GM23338 (cell line): ENCODE data around the gene STAT6. TPM values are rescaled to one million over a fixed set of nuclear protein-coding genes. Genes with fewer than 3 reads are reported as not detected.

Source experiments
- ATAC-seq: fragments of 200-7000 bp; cut with Tn5 transposase; 3 replicates; pipeline ENCODE4 v1.9.1; 2020
- DNase-seq: peaks from one replicate; pipeline ENCODE4 v3.0.0-alpha.2; 2015; ENCODE audit warnings: low spot score
- H2AFZ ChIP-seq: fragments of 200-600 bp; sonication (generic); 2 replicates; pipeline ENCODE4 v1.8.0; 2016; ENCODE audit warnings: antibody characterized with exemption, mild to moderate bottlenecking, moderate library complexity
- H3F3A ChIP-seq: fragments of 200-600 bp; sonication (generic); replicated peaks from 2 replicates; pipeline ENCODE4 v1.8.0; 2017; ENCODE audit warnings: antibody characterized with exemption, mixed run types, low read depth
- H3K27ac ChIP-seq: fragments of 200-600 bp; sonication (generic); 2 replicates; pipeline ENCODE4 v1.6.1; 2016; ENCODE audit warnings: low read depth
- H3K27me3 ChIP-seq: fragments of 200-600 bp; sonication (generic); 2 replicates; pipeline ENCODE4 v1.8.0; 2016; ENCODE audit warnings: mild to moderate bottlenecking, mixed run types, moderate library complexity; ENCODE audit not compliant: insufficient read depth
- H3K36me3 ChIP-seq: fragments of 200-600 bp; sonication (generic); 2 replicates; pipeline ENCODE4 v1.8.0; 2016; ENCODE audit warnings: mild to moderate bottlenecking; ENCODE audit not compliant: insufficient read depth
- H3K4me1 ChIP-seq: fragments of 200-600 bp; sonication (generic); 2 replicates; pipeline ENCODE4 v1.8.0; 2016; ENCODE audit warnings: mild to moderate bottlenecking, moderate library complexity; ENCODE audit not compliant: insufficient read depth
- H3K4me2 ChIP-seq: fragments of 200-600 bp; sonication (generic); 2 replicates; pipeline ENCODE4 v1.7.1; 2017; ENCODE audit warnings: mixed run types
- H3K4me3 ChIP-seq: fragments of 200-600 bp; sonication (generic); 2 replicates; pipeline ENCODE4 v1.6.1; 2016; ENCODE audit warnings: mixed run types
- H3K79me2 ChIP-seq: fragments of 200-600 bp; sonication (generic); replicated peaks from 2 replicates; pipeline ENCODE4 v1.8.0; 2017; ENCODE audit warnings: mild to moderate bottlenecking; ENCODE audit not compliant: insufficient read depth
- H3K9me2 ChIP-seq: fragments of 200-600 bp; sonication (generic); 2 replicates; pipeline ENCODE4 v1.8.0; 2017; ENCODE audit not compliant: insufficient read depth
- H4K20me1 ChIP-seq: fragments of 200-600 bp; sonication (generic); replicated peaks from 2 replicates; pipeline ENCODE4 v1.8.0; 2017; ENCODE audit warnings: mild to moderate bottlenecking; ENCODE audit not compliant: insufficient read depth
- H3K27ac Mint-ChIP-seq: 2 replicates; pipeline ENCODE4 v1.8.0; 2020; ENCODE audit warnings: inconsistent platforms, mild to moderate bottlenecking, moderate library complexity, mixed read lengths
- H3K27me3 Mint-ChIP-seq: 3 replicates; pipeline ENCODE4 v1.8.0; 2022; ENCODE audit warnings: low read depth, mild to moderate bottlenecking, moderate library complexity, mixed read lengths, inconsistent platforms; ENCODE audit not compliant: insufficient read depth, poor library complexity
- H3K36me3 Mint-ChIP-seq: 3 replicates; pipeline ENCODE4 v1.8.0; 2021; ENCODE audit warnings: low read depth, mild to moderate bottlenecking, inconsistent platforms, moderate library complexity, mixed read lengths
- H3K4me1 Mint-ChIP-seq: 3 replicates; pipeline ENCODE4 v1.8.0; 2020; ENCODE audit warnings: mild to moderate bottlenecking, inconsistent platforms, mixed read lengths
- H3K4me3 Mint-ChIP-seq: 3 replicates; pipeline ENCODE4 v1.8.0; 2021; ENCODE audit warnings: moderate library complexity, mild to moderate bottlenecking, inconsistent platforms, mixed read lengths
- H3K9me3 Mint-ChIP-seq: 3 replicates; pipeline ENCODE4 v1.8.0; 2020; ENCODE audit warnings: moderate library complexity, mild to moderate bottlenecking, inconsistent platforms, mixed read lengths
- CREB1 ChIP-seq: fragments of 250-450 bp; sonication (Bioruptor Pico); IDR thresholded peaks from 2 replicates; pipeline ENCODE4 v1.5.0; 2020; ENCODE audit warnings: low read depth, mild to moderate bottlenecking, moderate library complexity
- EZH2 ChIP-seq: fragments of 200-600 bp; sonication (generic); IDR thresholded peaks from one replicate; pipeline ENCODE4 v1.8.0; 2017; ENCODE audit warnings: antibody characterized with exemption, mild to moderate bottlenecking, low read depth; ENCODE audit not compliant: unreplicated experiment
- JUNB ChIP-seq: IDR thresholded peaks from one replicate; pipeline ENCODE4 v1.6.1; 2016; ENCODE audit warnings: antibody characterized with exemption; ENCODE audit not compliant: unreplicated experiment
- POLR2AphosphoS5 ChIP-seq: IDR thresholded peaks from 2 replicates; pipeline ENCODE4 v1.6.1; 2016; ENCODE audit warnings: antibody characterized with exemption, low read depth
- STAT1 ChIP-seq: IDR thresholded peaks from one replicate; pipeline ENCODE4 v1.6.1; 2016; ENCODE audit warnings: antibody characterized with exemption; ENCODE audit not compliant: unreplicated experiment
- ZNF114 ChIP-seq: fragments of 250-450 bp; sonication (Bioruptor Pico); IDR thresholded peaks from 2 replicates; pipeline ENCODE4 v1.5.0; 2020; ENCODE audit warnings: mild to moderate bottlenecking, moderate library complexity
- polyA plus RNA-seq: library from polyadenylated mRNA; unstranded; fragments of >200 nt; fragmentation: Nextera tagmentation; extraction: Ambion mirVana; gene quantifications from 2 replicates; pipeline ENCODE4 v1.2.1, GENCODE V29; 2016
- total RNA-seq: library from RNA; depleted of rRNA; stranded (reverse); fragments of >200 nt; shearing (Covaris generic); gene quantifications from 2 replicates; pipeline ENCODE4 v1.2.3, GENCODE V29; 2014
- TF ChIP-seq, protein P1 (sequence below): IDR thresholded peaks from one replicate; pipeline ENCODE4 v1.6.1; 2018; ENCODE audit warnings: antibody characterized with exemption; ENCODE audit not compliant: unreplicated experiment
- TF ChIP-seq, protein P2 (sequence below): IDR thresholded peaks from 2 replicates; pipeline ENCODE4 v1.6.1; 2016; ENCODE audit warnings: antibody characterized with exemption
- TF ChIP-seq, protein P3 (sequence below), 2 experiments: fragments of 200-600 bp in 1 of 2; sonication (generic) in 1 of 2; conservative IDR thresholded peaks; 2 replicates each; pipeline versions ENCODE4 v1.5.1 to v1.6.1; 2016 to 2017; ENCODE audit warnings: antibody characterized with exemption in 2 of 2, low read depth in 2 of 2, mild to moderate bottlenecking in 2 of 2, moderate library complexity in 1 of 2
- TF ChIP-seq, protein P4 (sequence below): fragments of 250-450 bp; sonication (Bioruptor Pico); IDR thresholded peaks from 2 replicates; pipeline ENCODE4 v1.5.0; 2020; ENCODE audit warnings: mild to moderate bottlenecking, moderate library complexity

Gene STAT6
- total and polyA plus RNA-seq, 2 experiments from 2014 or later, result 14.3 to 28.1 TPM

DNA sequence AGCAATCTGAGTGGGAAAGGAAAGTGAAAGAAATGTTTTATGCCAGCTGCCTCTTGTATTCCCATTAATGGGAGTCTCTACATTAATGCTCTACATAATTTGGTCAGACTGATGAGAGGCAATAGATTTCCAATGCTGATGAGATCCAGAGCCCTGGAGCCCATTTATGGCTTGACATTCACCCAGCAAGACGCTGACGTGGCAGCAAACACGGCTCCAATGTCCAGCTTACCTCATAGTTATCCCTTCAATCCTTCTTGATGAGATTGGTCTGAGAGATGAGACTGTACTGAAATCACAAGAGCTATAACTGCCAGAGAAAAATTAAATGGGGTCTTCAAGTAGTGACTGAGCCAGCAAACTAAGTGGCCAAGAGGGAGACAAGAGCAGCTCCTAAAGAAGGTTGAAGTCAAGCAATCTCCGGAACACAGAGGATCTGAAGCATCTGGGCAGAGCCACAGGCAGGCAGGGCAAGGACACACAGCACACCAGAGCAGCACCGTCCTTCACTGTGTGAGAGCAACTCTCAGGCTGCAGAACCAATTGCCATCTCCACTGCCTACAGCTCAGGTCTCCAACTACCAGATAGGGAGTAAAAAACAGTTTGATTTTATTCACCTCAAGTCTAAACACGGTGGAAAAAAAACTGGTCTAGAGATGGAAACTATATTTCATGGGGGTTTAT is 54.0 kb downstream of the STAT6 start (continued):
- TF ChIP-seq STAT1 (no peak), POLR2AphosphoS5 (no peak), CREB1 (no peak), ZNF114 (CRISPR knock-in tag) (no peak), EZH2 (no peak)
- TF ChIP-seq, protein P1, sequence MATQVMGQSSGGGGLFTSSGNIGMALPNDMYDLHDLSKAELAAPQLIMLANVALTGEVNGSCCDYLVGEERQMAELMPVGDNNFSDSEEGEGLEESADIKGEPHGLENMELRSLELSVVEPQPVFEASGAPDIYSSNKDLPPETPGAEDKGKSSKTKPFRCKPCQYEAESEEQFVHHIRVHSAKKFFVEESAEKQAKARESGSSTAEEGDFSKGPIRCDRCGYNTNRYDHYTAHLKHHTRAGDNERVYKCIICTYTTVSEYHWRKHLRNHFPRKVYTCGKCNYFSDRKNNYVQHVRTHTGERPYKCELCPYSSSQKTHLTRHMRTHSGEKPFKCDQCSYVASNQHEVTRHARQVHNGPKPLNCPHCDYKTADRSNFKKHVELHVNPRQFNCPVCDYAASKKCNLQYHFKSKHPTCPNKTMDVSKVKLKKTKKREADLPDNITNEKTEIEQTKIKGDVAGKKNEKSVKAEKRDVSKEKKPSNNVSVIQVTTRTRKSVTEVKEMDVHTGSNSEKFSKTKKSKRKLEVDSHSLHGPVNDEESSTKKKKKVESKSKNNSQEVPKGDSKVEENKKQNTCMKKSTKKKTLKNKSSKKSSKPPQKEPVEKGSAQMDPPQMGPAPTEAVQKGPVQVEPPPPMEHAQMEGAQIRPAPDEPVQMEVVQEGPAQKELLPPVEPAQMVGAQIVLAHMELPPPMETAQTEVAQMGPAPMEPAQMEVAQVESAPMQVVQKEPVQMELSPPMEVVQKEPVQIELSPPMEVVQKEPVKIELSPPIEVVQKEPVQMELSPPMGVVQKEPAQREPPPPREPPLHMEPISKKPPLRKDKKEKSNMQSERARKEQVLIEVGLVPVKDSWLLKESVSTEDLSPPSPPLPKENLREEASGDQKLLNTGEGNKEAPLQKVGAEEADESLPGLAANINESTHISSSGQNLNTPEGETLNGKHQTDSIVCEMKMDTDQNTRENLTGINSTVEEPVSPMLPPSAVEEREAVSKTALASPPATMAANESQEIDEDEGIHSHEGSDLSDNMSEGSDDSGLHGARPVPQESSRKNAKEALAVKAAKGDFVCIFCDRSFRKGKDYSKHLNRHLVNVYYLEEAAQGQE, result no peak
- TF ChIP-seq, protein P2, sequence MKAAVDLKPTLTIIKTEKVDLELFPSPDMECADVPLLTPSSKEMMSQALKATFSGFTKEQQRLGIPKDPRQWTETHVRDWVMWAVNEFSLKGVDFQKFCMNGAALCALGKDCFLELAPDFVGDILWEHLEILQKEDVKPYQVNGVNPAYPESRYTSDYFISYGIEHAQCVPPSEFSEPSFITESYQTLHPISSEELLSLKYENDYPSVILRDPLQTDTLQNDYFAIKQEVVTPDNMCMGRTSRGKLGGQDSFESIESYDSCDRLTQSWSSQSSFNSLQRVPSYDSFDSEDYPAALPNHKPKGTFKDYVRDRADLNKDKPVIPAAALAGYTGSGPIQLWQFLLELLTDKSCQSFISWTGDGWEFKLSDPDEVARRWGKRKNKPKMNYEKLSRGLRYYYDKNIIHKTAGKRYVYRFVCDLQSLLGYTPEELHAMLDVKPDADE, result no peak

DNA sequence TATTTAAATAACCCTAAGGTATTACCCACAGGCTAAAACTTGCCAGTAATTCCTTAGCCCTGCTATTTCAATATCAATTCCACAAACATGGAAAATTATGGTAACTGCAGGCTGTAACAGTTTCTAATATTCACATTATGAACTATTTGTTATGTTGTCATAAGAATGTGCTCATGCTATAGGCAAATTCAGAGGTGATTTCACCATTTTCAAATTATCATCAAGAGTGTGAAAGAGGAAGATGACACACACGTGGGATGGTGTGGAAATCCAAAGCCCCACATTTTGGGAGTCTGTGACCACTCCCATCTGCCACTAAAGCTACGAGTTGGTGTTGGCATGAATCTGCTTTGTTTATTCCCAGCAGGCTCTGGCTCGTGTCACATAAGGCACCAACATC is 55.3 kb downstream of the STAT6 start:
- no peak overlapping the region for H3K4me2 ChIP-seq
- TF ChIP-seq, protein P3, sequence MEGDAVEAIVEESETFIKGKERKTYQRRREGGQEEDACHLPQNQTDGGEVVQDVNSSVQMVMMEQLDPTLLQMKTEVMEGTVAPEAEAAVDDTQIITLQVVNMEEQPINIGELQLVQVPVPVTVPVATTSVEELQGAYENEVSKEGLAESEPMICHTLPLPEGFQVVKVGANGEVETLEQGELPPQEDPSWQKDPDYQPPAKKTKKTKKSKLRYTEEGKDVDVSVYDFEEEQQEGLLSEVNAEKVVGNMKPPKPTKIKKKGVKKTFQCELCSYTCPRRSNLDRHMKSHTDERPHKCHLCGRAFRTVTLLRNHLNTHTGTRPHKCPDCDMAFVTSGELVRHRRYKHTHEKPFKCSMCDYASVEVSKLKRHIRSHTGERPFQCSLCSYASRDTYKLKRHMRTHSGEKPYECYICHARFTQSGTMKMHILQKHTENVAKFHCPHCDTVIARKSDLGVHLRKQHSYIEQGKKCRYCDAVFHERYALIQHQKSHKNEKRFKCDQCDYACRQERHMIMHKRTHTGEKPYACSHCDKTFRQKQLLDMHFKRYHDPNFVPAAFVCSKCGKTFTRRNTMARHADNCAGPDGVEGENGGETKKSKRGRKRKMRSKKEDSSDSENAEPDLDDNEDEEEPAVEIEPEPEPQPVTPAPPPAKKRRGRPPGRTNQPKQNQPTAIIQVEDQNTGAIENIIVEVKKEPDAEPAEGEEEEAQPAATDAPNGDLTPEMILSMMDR (conservative IDR thresholded peaks at IDR 0.05; ENCODE audit: low read depth in 2 of 2), result no peak
- TF ChIP-seq JUNB, result no peak
- TF ChIP-seq, protein P4, sequence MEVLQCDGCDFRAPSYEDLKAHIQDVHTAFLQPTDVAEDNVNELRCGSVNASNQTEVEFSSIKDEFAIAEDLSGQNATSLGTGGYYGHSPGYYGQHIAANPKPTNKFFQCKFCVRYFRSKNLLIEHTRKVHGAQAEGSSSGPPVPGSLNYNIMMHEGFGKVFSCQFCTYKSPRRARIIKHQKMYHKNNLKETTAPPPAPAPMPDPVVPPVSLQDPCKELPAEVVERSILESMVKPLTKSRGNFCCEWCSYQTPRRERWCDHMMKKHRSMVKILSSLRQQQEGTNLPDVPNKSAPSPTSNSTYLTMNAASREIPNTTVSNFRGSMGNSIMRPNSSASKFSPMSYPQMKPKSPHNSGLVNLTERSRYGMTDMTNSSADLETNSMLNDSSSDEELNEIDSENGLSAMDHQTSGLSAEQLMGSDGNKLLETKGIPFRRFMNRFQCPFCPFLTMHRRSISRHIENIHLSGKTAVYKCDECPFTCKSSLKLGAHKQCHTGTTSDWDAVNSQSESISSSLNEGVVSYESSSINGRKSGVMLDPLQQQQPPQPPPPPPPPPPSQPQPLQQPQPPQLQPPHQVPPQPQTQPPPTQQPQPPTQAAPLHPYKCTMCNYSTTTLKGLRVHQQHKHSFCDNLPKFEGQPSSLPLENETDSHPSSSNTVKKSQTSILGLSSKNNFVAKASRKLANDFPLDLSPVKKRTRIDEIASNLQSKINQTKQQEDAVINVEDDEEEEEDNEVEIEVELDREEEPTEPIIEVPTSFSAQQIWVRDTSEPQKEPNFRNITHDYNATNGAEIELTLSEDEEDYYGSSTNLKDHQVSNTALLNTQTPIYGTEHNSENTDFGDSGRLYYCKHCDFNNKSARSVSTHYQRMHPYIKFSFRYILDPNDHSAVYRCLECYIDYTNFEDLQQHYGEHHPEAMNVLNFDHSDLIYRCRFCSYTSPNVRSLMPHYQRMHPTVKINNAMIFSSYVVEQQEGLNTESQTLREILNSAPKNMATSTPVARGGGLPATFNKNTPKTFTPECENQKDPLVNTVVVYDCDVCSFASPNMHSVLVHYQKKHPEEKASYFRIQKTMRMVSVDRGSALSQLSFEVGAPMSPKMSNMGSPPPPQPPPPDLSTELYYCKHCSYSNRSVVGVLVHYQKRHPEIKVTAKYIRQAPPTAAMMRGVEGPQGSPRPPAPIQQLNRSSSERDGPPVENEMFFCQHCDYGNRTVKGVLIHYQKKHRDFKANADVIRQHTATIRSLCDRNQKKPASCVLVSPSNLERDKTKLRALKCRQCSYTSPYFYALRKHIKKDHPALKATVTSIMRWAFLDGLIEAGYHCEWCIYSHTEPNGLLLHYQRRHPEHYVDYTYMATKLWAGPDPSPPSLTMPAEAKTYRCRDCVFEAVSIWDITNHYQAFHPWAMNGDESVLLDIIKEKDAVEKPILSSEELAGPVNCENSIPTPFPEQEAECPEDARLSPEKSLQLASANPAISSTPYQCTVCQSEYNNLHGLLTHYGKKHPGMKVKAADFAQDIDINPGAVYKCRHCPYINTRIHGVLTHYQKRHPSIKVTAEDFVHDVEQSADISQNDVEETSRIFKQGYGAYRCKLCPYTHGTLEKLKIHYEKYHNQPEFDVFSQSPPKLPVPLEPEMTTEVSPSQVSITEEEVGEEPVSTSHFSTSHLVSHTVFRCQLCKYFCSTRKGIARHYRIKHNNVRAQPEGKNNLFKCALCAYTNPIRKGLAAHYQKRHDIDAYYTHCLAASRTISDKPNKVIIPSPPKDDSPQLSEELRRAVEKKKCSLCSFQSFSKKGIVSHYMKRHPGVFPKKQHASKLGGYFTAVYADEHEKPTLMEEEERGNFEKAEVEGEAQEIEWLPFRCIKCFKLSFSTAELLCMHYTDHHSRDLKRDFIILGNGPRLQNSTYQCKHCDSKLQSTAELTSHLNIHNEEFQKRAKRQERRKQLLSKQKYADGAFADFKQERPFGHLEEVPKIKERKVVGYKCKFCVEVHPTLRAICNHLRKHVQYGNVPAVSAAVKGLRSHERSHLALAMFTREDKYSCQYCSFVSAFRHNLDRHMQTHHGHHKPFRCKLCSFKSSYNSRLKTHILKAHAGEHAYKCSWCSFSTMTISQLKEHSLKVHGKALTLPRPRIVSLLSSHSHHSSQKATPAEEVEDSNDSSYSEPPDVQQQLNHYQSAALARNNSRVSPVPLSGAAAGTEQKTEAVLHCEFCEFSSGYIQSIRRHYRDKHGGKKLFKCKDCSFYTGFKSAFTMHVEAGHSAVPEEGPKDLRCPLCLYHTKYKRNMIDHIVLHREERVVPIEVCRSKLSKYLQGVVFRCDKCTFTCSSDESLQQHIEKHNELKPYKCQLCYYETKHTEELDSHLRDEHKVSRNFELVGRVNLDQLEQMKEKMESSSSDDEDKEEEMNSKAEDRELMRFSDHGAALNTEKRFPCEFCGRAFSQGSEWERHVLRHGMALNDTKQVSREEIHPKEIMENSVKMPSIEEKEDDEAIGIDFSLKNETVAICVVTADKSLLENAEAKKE (CRISPR knock-in tag), result no peak

More for the DNA sequence above, 55.3 kb downstream of the STAT6 start:
- peaks cover 4% of the 10 kb centered on the region; the same call in 1 of the 2 replicates for H4K20me1 ChIP-seq
- H3K27ac ChIP-seq, result no peak overlapping the region
- H3K27me3 ChIP-seq, result no peaks in the 10 kb centered on the region
- ATAC-seq (no peak), DNase-seq (no peak)
- H3K79me2 ChIP-seq, result no peaks in the 10 kb centered on the region
- H3K9me2 ChIP-seq, result no peaks in the 10 kb centered on the region
- Mint-ChIP-seq H3K4me1 (no peaks in the 10 kb centered on the region), H3K36me3 (peaks cover 51% of the 10 kb centered on the region), H3K4me3 (no peak overlapping the region), H3K9me3 (no peaks in the 10 kb centered on the region), H3K27ac (no peak overlapping the region), H3K27me3 (no peaks in the 10 kb centered on the region)
- H3K36me3 ChIP-seq, result peaks cover 36% of the 10 kb centered on the region
- no peaks in the 10 kb centered on the region for H3K4me1 ChIP-seq
- H3K4me3 ChIP-seq, result no peak overlapping the region
- H2AFZ ChIP-seq, result no peak overlapping the region
- peaks cover 9% of the 10 kb centered on the region; the same call in 1 of the 2 replicates for H3F3A ChIP-seq
